Measurements from ENCODE around the gene B3GAT2.
"Not testable (repeated sequence)": the region's sequence is repeated elsewhere in the genome, so short reads cannot be mapped to it uniquely, and the experiment has no call there.

Gene B3GAT2, protein sequence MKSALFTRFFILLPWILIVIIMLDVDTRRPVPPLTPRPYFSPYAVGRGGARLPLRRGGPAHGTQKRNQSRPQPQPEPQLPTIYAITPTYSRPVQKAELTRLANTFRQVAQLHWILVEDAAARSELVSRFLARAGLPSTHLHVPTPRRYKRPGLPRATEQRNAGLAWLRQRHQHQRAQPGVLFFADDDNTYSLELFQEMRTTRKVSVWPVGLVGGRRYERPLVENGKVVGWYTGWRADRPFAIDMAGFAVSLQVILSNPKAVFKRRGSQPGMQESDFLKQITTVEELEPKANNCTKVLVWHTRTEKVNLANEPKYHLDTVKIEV

DNA sequence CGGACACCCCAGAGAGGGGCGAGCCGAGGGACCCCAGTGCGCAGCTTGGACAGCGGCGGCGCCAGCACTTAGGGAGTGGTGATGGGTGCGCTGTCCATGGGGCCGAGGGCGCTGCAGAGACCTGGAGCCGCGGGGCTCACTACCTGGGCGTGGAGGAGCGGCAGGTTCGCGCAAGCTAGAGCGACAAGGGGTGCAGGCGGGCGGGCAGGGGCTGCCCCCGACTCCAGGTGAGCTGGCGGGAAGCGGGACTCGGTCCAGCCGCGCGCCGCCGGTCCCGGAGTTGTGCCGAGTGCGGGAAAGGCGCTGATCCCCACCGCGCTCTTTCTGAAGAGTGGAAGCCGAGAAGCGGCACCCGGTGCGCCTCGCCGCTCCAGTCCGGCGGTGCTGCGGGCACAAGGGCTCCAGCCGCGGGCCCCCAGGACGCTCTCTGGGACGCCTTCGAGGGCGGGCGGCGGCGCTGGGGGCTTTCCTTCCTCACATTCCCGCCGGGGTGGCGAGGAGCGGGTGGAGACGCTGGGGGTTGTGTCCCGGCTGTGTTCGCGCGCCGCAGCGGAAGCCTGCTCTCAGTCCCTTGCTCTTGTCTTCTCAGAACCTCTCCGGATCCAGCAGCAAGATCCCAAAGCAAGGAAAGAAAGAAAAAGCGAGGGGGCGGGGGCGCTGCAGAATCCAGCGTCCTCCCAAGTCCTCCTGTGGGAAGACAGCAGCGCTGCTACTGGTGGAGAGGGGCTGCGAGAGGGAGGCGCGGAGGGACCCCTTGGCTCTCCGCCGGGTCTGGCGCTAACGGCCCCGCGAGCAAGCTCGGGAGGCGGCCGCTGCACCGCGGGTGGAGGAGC lies at the start of gene B3GAT2:
TSS of gene B3GAT2 (minus strand) at position 610 of the 833 bp plus-strand sequence. CDS start 631 bp downstream, outside the sequence.
- peak; percentile 18 for DNase-seq

DNA sequence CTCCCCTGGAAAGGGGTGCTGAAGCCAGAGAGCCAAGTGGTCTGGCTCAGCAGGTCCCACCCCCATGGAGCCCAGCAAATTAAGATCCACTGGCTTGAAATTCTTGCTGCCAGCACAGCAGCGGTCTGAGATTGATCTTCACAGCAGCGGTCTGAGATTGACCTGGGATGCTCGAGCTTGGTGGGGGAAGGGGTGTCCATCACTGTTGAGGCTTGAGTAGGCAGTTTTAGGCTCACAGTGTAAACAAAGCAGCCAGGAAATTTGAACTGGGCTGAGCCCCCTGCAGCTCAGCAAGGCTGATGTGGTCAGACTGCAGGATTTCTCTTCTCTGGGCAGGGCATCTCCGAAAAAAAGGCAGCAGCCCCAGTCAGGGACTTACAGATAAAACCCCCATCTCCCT lies 41.3 kb upstream of the B3GAT2 start:
- DNase-seq = no peak

DNA sequence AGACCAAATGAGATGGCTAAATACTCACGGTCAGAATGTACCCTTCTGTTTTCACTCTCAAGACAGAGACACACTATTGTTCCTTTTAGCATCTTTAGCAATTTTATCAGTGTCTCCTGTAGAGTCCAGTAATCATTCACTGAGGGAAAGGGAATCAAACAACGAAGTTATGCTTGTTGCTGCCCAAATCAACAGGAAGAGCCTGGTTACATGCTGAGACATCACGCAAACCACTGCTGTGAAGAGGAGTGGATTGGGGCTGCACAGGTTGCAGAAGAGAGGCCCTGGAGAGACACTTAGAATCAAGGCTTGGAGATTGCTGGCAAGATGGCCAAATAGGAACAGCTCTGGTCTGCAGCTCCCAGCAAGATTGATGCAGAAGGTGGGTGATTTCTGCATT lies 40.5 kb upstream of the B3GAT2 start:
- DNase-seq = no peak

DNA sequence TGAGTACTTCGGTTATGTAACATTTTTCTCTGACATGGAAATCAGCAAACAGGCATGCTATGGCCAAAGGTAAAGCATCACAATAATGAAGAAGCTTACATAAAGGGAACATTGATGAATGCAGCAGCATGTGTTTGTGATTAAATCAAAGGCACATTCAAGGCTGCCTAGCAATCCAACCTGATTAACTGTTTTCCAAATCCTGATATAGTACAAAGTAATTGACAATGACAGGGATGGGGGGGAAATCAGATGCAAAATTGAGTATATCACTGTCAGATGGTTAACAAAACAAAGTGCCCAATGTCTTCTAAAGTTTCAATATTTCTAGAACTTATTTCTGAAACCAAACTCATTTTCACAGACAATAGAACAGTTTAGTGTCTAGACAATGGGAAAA lies 39.2 kb upstream of the B3GAT2 start:
- no peak for DNase-seq

DNA sequence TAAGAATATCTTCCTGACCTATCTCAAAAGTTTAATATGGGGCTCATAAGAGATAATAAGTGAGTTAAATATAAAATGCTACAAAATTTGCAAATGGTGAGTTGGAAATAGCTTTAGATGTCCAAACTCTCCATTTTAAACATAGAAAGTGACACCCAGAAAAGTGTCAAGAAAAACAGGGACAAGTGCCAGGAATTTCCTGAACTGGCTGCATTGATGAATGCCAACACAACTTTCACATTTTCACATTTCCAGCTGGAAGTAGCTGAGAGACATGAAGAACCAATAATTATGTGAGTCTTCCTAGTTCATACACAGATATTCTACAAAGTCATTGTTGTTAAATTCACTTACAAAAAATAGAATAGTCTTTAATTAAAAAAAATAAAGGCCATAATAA lies 38.6 kb upstream of the B3GAT2 start:
- no peak for DNase-seq

DNA sequence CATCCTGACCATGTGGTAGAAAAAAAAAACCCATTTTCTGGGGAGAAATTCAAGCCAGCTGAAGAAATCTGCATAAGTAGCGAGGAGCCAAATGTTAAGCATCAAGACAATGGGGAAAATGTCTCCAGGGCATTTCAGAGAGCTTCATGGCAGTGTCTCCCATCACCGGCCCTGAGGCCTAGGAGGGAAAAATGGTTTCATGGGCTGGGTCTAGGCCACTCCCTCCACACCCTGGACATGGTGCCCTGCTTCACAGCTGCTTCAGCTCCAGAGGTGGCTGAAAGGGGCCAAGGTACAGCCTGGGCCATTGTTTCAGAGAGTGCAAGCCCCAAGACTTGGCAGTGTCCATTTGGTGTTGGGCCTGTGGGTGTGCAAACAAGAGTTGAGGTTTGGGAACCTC lies 34.4 kb upstream of the B3GAT2 start:
- no peak for DNase-seq

DNA sequence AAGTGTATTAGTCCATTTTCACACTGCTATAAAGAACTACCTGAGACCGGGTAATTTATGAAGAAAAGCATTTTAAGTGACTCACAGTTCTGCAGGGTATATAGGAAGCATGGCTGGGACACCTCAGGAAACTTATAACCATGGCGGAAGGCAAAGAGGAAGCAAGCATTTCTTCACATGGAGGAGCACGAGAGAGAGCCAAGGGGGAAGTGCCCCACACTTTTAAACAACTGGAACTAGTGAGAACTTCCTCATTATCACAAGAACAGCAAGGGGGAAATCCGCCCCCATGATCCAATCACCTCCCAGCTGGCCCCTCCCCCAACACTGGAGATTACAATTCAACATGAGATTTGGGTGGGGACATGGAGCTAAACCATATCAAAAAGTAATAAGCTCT lies 28.3 kb upstream of the B3GAT2 start:
- DNase-seq = no peak

DNA sequence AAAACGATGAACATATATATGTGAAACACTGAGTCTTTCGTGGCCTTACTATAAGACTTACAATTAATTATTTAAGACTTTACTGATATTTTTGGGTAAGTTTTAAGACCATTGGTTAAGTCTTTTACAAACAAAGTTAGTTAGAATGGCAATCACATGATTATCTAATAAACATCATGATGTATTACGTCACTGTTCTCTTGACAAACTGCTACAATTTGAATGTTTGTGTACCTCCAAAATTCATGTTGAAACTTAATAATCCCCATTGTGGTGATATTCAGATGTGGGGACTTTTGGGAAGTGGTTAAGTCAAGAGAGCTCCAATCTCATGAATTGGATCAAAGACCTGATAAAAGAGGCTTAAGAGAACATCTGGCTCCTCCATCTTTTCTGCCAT lies 25.9 kb upstream of the B3GAT2 start:
- no peak for DNase-seq

DNA sequence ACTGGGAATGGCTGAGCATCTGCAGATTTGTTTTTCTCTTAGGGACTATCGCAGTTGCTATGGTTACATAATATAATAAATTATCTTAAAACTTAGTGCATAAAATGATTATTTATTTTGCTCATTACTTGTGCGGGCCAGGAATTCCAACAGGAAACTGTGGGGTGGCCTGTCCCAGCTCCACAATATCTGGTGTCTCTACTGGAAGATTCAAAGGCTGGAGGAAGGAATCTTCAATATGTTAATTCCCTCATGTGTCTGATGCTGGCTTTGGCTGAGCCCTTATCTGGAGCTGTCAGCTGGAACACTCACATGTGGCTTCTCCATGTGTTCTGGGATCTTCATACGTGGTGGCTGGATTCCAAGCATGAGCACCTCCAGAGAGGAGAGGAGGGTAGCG lies 23.9 kb upstream of the B3GAT2 start:
- DNase-seq = no peak

DNA sequence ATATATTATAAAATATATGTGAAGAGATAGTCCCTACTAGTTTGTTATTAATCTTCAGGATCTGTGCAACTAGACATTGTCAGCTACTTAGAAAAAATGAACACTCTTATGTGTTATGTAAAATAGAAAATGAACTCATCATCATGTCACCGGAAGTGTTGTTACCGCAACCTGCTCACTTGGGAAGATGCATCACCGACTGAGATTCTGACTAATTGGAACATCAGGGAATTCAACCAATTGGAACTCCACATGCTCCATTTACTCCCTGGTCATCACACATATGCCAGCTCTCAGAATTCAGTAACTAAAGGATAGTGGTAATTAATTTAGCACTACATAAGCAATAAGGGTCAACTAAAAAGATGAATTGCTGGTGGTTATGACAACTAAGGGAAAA lies 16.7 kb upstream of the B3GAT2 start:
- peak; percentile 14 for DNase-seq

DNA sequence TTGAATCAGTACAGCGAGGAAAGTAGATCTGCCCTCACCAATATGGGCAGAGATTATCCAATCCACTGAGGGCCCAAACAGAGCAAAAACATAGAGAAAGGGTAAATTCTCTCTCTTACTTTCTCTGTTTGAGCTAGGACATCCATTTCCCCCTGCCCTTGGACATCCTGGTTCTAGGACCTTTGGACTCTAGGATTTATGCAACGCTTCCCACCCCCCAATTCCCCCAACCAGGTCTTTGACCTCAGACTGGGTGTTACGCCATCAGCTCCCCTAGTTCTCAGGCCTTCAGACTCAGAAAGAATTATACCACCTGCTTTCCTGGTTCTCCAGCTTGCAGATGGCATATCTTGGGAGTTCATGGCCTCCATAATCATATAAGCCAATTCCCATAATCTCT lies 10.2 kb upstream of the B3GAT2 start:
- no peak for DNase-seq

DNA sequence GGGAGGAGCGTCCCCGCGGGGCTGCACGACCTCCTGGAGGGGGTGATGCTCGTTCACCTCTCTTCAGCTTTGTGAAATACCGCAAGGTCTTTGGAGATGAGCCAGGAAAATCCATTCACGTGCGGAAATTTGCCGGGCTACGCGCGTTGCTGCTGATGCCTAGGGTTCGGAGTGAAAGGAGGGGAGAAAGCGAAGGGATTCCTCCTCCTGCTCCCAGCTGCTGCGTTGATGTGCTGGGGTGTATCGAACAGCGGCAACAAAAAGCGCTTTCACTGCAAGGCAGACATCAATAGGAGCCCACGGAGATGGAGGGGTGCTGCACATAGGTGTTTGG lies 391 bp upstream of the B3GAT2 start:
- DNase-seq = no peak

DNA sequence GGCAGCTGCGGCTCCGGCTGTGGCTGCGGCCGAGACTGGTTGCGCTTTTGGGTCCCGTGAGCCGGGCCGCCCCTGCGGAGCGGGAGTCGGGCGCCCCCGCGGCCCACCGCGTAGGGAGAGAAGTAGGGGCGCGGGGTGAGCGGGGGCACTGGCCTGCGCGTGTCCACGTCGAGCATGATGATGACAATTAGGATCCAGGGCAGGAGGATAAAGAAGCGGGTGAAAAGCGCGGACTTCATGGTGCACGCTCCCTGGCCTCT lies 739 bp downstream of the B3GAT2 start:
- no peak for DNase-seq

DNA sequence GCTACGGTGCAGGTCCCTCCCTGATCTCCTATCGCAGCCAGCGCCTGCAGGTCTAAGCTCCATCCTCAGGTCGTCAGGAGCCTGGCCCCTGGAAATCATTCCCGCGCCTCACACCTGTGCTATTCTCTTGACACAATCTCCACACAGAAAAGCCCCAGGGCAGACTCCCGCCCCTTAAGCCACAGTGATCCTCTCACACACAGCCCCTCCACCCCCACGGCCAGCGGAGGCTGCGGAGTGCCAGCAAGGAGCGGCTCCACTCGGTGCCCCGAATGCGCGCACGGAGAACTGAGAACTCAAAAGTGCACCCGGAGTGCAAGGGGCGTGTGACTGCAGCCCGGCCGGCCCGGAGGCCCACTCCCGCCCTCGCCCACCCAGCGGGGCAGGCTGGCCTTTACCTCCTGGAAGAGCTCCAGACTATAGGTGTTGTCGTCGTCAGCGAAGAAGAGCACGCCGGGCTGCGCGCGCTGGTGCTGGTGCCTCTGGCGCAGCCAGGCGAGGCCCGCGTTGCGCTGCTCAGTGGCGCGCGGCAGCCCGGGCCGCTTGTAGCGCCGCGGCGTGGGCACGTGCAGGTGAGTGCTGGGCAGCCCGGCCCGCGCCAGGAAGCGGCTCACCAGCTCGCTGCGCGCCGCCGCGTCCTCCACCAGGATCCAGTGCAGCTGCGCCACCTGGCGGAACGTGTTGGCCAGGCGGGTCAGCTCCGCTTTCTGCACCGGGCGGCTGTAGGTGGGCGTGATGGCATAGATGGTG lies 1.2 kb downstream of the B3GAT2 start:
- DNase-seq = peak; percentile 67

DNA sequence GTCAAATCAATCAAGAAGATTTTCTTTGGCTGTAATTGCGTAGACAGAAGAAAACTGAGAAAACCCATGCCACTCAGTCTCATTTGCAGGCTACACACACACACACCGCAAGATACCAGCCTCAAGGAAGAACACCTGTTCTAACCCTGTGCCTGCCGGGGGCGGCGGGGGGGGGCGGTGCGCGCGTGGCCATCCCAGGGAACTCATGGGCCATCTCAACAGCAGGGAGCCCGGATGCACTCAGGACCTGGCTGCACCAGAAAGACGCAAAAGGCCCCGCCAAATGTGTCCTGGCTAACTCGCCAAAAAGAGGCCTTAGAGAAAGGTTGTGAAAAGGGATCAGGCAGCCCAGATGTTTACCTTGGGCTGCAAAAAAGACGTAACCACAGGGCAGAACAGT lies 2.1 kb downstream of the B3GAT2 start:
- no peak for DNase-seq

DNA sequence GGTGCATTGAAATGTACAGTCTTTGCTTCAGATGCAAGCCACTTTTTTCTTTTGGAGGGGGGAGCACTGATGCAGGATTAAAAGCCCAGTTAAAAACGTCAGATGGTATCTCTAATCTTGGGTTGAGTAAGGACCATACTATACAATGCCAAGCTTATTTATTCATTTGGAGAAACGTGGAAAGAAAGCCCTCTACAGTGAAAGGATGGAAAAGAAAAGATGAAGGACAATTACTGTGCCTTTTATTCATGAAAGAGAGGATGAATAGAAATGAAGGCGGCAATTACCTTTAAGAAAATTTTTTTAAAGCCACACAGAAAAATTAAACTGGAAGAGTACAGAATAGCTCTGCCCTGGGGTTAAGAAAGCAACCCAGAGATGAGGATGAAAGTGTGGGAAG lies 2.7 kb downstream of the B3GAT2 start:
- DNase-seq = no peak

DNA sequence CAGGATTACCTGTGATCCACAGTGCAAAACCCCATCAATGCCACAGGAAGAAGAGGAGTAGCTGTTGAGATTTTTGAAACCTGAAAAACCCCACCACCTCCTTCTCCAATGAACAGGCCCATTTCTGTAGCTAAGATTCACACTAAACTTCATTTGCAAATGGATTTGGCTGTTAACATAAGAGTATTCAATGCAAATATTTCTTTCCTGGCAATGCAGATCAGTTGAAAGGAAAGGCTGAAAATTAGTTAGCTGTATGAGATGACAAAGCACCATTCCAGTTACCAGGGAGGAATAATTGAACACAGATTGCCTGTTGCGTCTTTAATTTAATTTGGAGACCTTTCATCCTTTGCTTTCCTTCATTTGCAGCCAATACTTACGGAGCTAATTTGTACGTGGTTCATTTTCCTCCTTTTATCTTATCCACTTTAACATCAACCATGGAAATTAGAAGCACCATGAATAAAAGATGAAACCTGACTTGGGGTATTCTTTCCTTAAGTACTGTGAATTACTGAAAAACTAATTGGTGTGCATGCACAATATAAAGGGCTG lies 4.2 kb downstream of the B3GAT2 start:
- DNase-seq = no peak

DNA sequence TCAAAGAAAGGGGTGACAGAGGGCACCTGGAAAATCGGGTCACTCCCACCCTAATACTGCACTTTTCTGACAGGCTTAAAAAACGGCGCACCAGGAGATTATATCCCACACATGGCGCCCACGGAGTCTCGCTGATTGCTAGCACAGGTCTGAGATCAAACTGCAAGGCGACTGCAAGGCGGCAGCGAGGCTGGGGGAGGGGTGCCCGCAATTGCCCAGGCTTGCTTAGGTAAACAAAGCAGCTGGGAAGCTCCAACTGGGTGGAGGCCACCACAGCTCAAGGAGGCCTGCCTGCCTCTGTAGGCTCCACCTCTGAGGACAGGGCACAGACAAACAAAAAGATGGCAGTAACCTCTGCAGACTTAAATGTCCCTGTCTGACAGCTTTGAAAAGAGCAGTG lies 12.5 kb downstream of the B3GAT2 start:
- DNase-seq = not testable (repeated sequence)

DNA sequence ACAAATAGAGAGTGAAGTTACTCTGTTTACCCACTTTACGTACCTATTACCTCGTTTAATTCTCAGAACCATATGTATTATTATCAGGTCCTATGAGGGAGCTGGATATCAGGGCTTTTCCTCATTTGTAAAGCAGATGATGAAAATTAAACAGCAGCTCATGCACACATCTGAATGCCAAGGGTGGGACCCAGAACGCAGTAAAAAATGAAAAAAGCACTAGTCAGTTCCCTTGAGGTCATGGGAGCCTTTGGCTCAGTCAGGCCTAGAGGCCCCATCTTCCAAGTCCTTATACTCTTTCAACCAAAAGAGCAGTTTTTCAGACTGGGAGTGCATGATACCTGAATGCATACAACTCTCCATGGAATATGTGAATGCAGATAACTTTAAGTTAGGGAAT lies 23.0 kb downstream of the B3GAT2 start:
- DNase-seq = no peak

DNA sequence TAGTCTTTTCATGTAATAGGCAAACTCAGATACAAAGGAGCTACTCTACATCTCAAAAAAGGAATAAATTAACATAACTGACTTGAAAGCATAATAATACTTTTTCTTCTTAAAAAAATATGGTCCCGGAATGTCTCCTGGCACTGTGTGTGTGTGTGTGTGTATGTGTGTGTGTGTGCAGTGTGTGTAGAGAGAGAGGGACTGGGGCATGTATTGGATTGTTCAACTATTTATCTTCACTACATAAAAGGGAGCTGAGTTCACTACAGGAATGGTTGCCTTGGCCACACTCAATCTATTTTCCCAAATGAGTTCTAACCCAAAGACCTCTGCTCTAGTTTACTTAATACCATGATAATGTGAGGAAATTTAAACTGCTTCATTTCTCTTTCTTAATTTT lies 51.1 kb downstream of the B3GAT2 start:
- no peak for DNase-seq

DNA sequence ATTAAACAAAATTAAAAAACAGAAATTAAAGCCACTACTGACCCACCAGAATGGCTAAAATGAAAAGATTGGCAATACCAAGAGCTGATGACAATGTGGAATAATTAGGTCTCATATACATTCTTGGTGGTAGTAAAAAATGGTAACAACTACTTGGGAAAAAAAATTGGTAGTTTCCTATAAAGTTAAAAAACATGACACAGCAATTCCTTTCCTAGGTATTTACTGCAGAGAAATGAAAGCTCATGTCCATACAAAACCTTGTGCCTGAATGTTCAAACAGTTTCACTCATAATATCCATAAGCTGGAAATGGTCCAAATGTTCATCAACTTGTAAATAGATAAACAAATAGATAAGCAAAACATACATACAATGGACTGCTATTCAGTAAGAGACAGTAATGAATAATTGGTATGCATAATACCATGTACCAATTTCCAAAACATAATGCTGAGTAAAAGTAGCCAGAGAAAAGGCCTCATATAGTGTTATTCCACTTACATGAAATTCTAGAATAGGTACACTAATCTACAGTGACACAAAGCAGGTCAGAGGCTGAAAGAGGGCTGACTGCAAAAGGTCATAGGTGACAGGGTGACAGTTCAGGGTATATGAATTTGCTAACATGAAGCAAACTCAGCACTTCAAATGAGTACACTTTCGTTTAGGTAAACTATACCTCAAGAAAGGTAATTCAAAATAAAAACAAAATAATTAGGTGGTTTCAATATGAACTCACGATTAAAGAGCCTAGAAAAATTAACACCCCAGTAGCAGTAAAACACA lies 53.0 kb downstream of the B3GAT2 start:
- no peak for DNase-seq

DNA sequence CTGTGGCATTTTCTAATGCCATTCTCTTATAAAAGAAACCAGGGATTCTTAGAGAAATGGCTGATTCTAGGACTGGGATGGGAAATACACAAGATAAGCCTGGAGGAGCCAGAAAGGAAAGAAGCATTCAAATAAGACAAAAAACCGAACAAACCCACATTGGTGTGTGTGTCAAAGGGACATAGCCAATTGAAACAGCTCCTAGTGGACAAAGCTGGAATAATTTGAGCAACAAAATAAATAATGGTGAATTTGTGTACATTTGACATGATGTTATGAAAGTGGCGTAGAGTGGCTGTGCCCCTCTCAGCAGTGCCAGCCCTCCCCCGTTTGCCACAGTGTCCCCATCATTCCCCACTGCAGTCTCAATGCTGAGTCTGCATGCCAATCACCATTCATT lies 55.5 kb downstream of the B3GAT2 start:
- DNase-seq = no peak

DNA sequence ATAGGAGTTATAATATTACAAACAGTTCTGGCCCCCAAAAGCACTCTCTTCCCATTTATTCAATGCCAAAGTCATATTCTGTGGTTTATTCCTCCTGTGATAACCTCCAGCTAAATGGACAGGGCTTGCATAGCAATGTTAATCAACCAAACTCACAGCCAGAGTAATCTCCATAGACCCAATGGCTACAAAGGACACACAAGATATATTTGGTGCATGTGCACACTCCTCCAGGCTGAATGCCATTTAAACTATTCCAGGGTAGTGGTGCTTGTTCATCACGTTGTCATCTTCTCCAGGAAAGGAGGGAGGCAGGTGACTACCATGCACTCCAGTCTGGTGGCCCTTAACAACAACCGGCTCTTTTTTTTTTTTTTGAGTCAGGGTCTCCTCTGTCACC lies 56.8 kb downstream of the B3GAT2 start:
- DNase-seq = no peak

Measured in fibroblast of skin of right biceps (primary cell).